Astrocyte (in vitro differentiated cells and primary cell): ENCODE measurements around the gene ORC3. TPM values are rescaled to one million over a fixed set of nuclear protein-coding genes. Genes with fewer than 3 reads are reported as not detected.
A peak's percentile ranks its signal among the peaks of the same experiment; 100 is the strongest.

Source experiments
- DNase-seq: peaks from one replicate; pipeline ENCODE4 v3.0.0-alpha.2; 2010; ENCODE audit warnings: low read depth
- FAIRE-seq: peaks from 2 replicates; lab custom pipeline; 2011; peaks lifted over from hg19 to GRCh38; lab: Jason Lieb, UNC
- H2AFZ ChIP-seq: 2 replicates; pipeline ENCODE4 v1.6.0; 2012; ENCODE audit warnings: low read depth, low read length, inconsistent platforms
- H3K27ac ChIP-seq: 2 replicates; pipeline ENCODE4 v1.5.1; 2011; ENCODE audit warnings: low read depth, low read length, inconsistent platforms
- H3K27me3 ChIP-seq: 2 replicates; pipeline ENCODE4 v1.6.0; 2011; ENCODE audit warnings: low read length, inconsistent platforms; ENCODE audit not compliant: insufficient read depth
- H3K36me3 ChIP-seq: 2 replicates; pipeline ENCODE4 v1.5.1; 2011; ENCODE audit warnings: low read length, inconsistent platforms; ENCODE audit not compliant: insufficient read depth
- H3K4me1 ChIP-seq: 2 replicates; pipeline ENCODE4 v1.5.1; 2011; ENCODE audit warnings: low read length, inconsistent platforms; ENCODE audit not compliant: insufficient read depth
- H3K4me2 ChIP-seq: 2 replicates; pipeline ENCODE4 v1.6.0; 2012; ENCODE audit warnings: low read length, inconsistent platforms
- H3K4me3 ChIP-seq: 2 replicates; pipeline ENCODE4 v1.5.1; 2011; ENCODE audit warnings: low read depth, mild to moderate bottlenecking, low read length, inconsistent platforms; ENCODE audit not compliant: insufficient read depth
- H3K79me2 ChIP-seq: 2 replicates; pipeline ENCODE4 v1.6.0; 2012; ENCODE audit warnings: mild to moderate bottlenecking, low read length, inconsistent platforms; ENCODE audit not compliant: insufficient read depth
- H3K9ac ChIP-seq: 2 replicates; pipeline ENCODE4 v1.6.0; 2012; ENCODE audit warnings: mild to moderate bottlenecking, low read length, inconsistent platforms
- H3K9me3 ChIP-seq: 2 replicates; pipeline ENCODE4 v1.5.1; 2012; ENCODE audit warnings: low read depth, mild to moderate bottlenecking, low read length, inconsistent platforms; ENCODE audit not compliant: insufficient read depth
- H4K20me1 ChIP-seq: 2 replicates; pipeline ENCODE4 v1.6.0; 2012; ENCODE audit warnings: low read length, inconsistent platforms; ENCODE audit not compliant: insufficient read depth
- H3K27ac Mint-ChIP-seq: one replicate; pipeline ENCODE4 v1.8.0; 2021; ENCODE audit warnings: mild to moderate bottlenecking, mixed read lengths; ENCODE audit not compliant: unreplicated experiment
- H3K27me3 Mint-ChIP-seq: one replicate; pipeline ENCODE4 v1.8.0; 2021; ENCODE audit warnings: low read depth, mixed read lengths; ENCODE audit not compliant: unreplicated experiment
- H3K36me3 Mint-ChIP-seq: one replicate; pipeline ENCODE4 v1.8.0; 2021; ENCODE audit warnings: low read depth, mixed read lengths; ENCODE audit not compliant: unreplicated experiment
- H3K4me1 Mint-ChIP-seq: one replicate; pipeline ENCODE4 v1.8.0; 2021; ENCODE audit warnings: low read depth, mixed read lengths; ENCODE audit not compliant: unreplicated experiment
- H3K4me3 Mint-ChIP-seq: one replicate; pipeline ENCODE4 v1.8.0; 2021; ENCODE audit warnings: mild to moderate bottlenecking, moderate library complexity, mixed read lengths; ENCODE audit not compliant: unreplicated experiment
- H3K9me3 Mint-ChIP-seq: one replicate; pipeline ENCODE4 v1.8.0; 2021; ENCODE audit warnings: mild to moderate bottlenecking, mixed read lengths; ENCODE audit not compliant: unreplicated experiment
- EZH2 ChIP-seq: IDR thresholded peaks from 2 replicates; pipeline ENCODE4 v1.6.1; 2012; ENCODE audit warnings: mild to moderate bottlenecking, low read length, inconsistent platforms; ENCODE audit not compliant: insufficient read depth
- total RNA-seq: library from RNA; stranded (reverse); gene quantifications from 2 replicates; pipeline ENCODE4 v1.2.1, GENCODE V29; 2021
- TF ChIP-seq, protein P1 (sequence below): IDR thresholded peaks from 2 replicates; pipeline ENCODE4 v1.5.1; 2011; ENCODE audit warnings: low read depth, mild to moderate bottlenecking, inconsistent platforms, low read length, moderate library complexity; ENCODE audit not compliant: insufficient read depth

Gene ORC3
- total RNA-seq, 1 donor from 2014 or later: 23.1 TPM

DNA sequence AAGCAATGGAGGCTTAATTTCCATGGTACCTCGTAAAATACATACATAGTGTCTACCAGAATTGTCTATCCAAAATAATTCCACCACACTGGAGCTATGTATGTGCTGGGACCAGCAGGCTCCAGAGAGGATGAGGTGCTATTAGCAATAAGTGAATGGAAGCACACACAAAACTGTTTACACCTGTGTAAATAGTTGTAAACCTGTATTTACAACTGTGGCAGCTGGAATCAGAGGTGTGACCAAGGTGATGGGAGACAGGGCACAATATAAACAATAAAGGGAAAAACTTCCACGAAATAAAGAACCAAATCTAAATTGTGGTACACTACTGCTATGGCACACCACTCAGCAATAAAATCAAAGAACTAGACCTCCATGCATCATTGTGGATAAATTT lies 14.5 kb upstream of the ORC3 start:
- Histone ChIP-seq H2AFZ (no peak overlapping the region), H3K4me3 (no peak overlapping the region), H3K4me2 (no peak overlapping the region), H3K27me3 (no peaks in the 10 kb centered on the region), H4K20me1 (peaks cover 73% of the 10 kb centered on the region), H3K4me1 (peaks cover 9% of the 10 kb centered on the region), H3K27ac (no peak overlapping the region), H3K9ac (no peak overlapping the region), H3K9me3 (no peaks in the 10 kb centered on the region), H3K79me2 (peaks cover 77% of the 10 kb centered on the region), H3K36me3 (peaks cover 5% of the 10 kb centered on the region)
- no peak overlapping the region for H3K27ac Mint-ChIP-seq
- H3K9me3 Mint-ChIP-seq: no peaks in the 10 kb centered on the region
- no peak overlapping the region for H3K4me3 Mint-ChIP-seq
- FAIRE-seq (no peak), DNase-seq (no peak)
- H3K4me1 Mint-ChIP-seq: peaks cover 17% of the 10 kb centered on the region
- no peak for TF ChIP-seq EZH2
- TF ChIP-seq, protein P1, sequence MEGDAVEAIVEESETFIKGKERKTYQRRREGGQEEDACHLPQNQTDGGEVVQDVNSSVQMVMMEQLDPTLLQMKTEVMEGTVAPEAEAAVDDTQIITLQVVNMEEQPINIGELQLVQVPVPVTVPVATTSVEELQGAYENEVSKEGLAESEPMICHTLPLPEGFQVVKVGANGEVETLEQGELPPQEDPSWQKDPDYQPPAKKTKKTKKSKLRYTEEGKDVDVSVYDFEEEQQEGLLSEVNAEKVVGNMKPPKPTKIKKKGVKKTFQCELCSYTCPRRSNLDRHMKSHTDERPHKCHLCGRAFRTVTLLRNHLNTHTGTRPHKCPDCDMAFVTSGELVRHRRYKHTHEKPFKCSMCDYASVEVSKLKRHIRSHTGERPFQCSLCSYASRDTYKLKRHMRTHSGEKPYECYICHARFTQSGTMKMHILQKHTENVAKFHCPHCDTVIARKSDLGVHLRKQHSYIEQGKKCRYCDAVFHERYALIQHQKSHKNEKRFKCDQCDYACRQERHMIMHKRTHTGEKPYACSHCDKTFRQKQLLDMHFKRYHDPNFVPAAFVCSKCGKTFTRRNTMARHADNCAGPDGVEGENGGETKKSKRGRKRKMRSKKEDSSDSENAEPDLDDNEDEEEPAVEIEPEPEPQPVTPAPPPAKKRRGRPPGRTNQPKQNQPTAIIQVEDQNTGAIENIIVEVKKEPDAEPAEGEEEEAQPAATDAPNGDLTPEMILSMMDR: no peak
- no peaks in the 10 kb centered on the region for H3K27me3 Mint-ChIP-seq
- H3K36me3 Mint-ChIP-seq: peaks cover 3% of the 10 kb centered on the region

DNA sequence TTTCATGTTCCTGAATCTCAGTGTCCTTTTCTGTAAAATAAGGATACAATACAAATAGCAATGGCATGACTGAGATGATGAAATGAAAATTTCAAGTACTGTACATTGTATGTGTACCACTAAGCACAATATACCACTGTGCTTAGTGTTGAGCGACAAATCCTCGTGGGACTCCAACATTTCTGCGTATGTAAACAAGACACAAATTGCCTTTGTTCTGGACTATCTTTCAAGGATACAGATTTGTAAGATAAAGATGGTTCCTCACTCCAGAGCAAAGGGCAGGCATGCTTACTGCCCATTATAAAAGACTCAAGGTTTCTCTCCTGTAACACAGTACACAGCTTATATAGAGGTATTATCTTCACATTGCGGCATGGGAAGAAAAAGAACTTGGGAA lies 6.1 kb upstream of the ORC3 start:
- Histone ChIP-seq H3K4me1 (peaks cover 10% of the 10 kb centered on the region), H3K27ac (no peak overlapping the region), H3K4me2 (no peak overlapping the region), H4K20me1 (peaks cover 85% of the 10 kb centered on the region), H3K9me3 (no peaks in the 10 kb centered on the region), H3K79me2 (peaks cover 86% of the 10 kb centered on the region), H2AFZ (no peak overlapping the region), H3K36me3 (peaks cover 26% of the 10 kb centered on the region), H3K4me3 (no peak overlapping the region), H3K27me3 (no peaks in the 10 kb centered on the region), H3K9ac (no peak overlapping the region)
- Mint-ChIP-seq H3K9me3 (no peaks in the 10 kb centered on the region), H3K27me3 (no peaks in the 10 kb centered on the region), H3K4me1 (peaks cover 14% of the 10 kb centered on the region), H3K36me3 (peaks cover 16% of the 10 kb centered on the region), H3K4me3 (no peak overlapping the region), H3K27ac (no peak overlapping the region)
- FAIRE-seq: no peak
- TF ChIP-seq, protein P1: no peak
- TF ChIP-seq EZH2: no peak
- no peak for DNase-seq

DNA sequence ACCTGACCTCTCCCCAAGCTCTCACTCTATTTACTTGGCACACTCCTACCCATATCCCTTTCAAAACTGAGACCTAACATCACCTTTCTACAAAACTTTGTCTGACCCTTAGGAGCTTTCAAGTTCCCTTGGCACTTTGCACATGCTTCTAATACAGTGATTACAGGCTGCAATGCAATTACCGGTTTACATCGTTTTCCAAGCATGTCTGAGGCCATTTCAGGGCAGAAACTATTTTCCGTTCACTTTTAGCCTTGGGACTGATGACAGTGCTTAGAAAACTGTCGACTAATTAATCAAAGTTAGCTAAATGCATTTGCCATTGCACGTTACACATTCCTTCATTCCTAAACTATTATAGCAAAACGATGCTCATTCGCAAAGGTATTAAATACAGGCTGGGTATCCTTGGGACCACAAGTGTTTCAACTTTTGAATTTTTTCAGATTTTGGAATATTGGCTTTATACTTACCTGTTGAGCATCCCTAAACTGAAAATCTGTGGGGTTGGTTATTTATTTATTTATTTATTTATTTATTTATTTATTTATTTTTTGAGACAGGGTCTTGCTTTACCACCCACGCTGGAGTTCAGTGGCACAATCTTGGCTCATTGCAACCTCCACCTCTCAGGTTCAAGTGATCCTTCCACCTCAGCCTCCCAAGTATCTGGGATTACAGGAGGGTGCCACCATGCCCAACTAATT lies 3.4 kb upstream of the ORC3 start:
- H3K36me3 Mint-ChIP-seq: peaks cover 13% of the 10 kb centered on the region

More for the DNA sequence above, 3.4 kb upstream of the ORC3 start:
- Mint-ChIP-seq H3K27ac (no peak overlapping the region), H3K4me1 (peaks cover 17% of the 10 kb centered on the region), H3K9me3 (no peaks in the 10 kb centered on the region), H3K4me3 (no peak overlapping the region), H3K27me3 (no peaks in the 10 kb centered on the region)
- peaks cover 63% of the 10 kb centered on the region for H4K20me1 ChIP-seq
- H3K4me3 ChIP-seq: no peak overlapping the region
- DNase-seq (peak; percentile 23), FAIRE-seq (no peak)
- H3K27me3 ChIP-seq: no peaks in the 10 kb centered on the region
- H3K9me3 ChIP-seq: no peaks in the 10 kb centered on the region
- no peak overlapping the region for H3K27ac ChIP-seq
- no peak overlapping the region for H3K9ac ChIP-seq
- peak overlapping the region; percentile 10 for H3K4me2 ChIP-seq
- no peak overlapping the region for H2AFZ ChIP-seq
- peaks cover 13% of the 10 kb centered on the region for H3K36me3 ChIP-seq
- H3K79me2 ChIP-seq: peaks cover 98% of the 10 kb centered on the region
- no peak for TF ChIP-seq EZH2
- TF ChIP-seq, protein P1: no peak
- peaks cover 7% of the 10 kb centered on the region for H3K4me1 ChIP-seq
